ENCODE data around the gene HOXB7. TPM values are rescaled to one million over a fixed set of nuclear protein-coding genes. Genes with fewer than 3 reads are reported as not detected.

Gene HOXB7
- total RNA-seq, 2 donors from 2014 or later: 0.52 TPM; not detected in 1

DNA sequence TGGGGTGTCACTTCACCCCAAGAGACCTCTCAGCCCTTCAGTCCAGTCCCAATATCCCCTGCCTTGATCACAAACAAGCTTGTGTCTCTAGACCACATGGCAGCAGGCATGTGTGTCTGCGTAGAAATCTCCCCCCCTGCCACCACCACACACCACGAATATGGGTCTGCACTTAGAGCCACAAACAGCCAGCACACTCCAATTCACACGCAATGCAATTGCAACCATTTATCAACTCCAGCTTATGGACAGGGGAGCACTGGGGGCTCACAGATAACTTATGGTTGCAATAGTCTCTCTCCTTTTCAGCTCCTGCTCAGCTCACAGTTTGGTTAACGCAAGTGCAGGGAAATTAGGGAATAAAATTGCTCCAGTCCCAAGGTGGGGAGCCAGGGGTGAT, 12.8 kb upstream of the HOXB7 start:
- Histone ChIP-seq H3K27me3 (peaks cover 0 to 71% of the 10 kb centered on the region in 2 donors), H3K4me3 (no peak overlapping the region), H3K9me3 (no peaks in the 10 kb centered on the region), H3K27ac (no peak overlapping the region), H3K36me3 (replicated peaks in 1 of 2; ENCODE audit: insufficient read depth in 1 of 2, low read depth in 2 of 2) (no peaks in the 10 kb centered on the region), H3K4me1 (peaks cover 27% of the 10 kb centered on the region)
- intact Hi-C loops (cut with DNase I): loop anchor here (10.0 kb wide), 1 partner anchor 469 kb away; no protein-coding TSS in a partner anchor
- TF ChIP-seq CTCF (IDR thresholded peaks at IDR 0.05) (no peak), POLR2A (IDR thresholded peaks at IDR 0.05) (no peak)
- ATAC-seq (no peak), DNase-seq (no peak)
- 9 to 18% methylated on average over 2 to 4 of the region's 4 CpGs for WGBS, 2 donors

DNA sequence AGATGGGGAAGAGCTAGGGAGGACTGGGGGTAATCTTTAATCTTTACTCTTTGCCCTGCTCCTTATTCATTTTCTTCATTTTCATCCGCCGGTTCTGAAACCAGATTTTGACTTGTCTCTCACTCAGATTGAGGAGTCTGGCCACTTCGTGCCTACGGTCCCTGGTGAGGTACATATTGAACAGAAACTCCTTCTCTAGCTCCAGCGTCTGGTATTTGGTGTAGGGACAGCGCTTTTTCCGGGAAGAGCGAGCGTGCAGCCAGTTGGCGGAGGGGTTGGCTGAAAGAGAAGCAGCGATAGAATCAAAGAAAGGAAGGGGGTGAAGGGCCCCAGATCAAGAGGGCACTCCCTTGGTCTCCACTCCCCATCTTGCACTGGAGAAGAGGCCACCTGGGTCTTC, 12.0 kb upstream of the HOXB7 start:
- H3K27me3 ChIP-seq: peaks cover 0 to 70% of the 10 kb centered on the region in 2 donors
- DNase-seq: no peak
- intact Hi-C loops (cut with DNase I): loop anchor here (10.0 kb wide), 1 partner anchor 468 kb away; no protein-coding TSS in a partner anchor
- 18 to 21% methylated on average over 11 of the region's 11 CpGs for WGBS, 2 donors
- no peak for ATAC-seq
- H3K9me3 ChIP-seq: no peaks in the 10 kb centered on the region
- peaks cover 27% of the 10 kb centered on the region for H3K4me1 ChIP-seq
- H3K4me3 ChIP-seq: no peak overlapping the region
- no peaks in the 10 kb centered on the region for H3K36me3 ChIP-seq (replicated peaks in 1 of 2; ENCODE audit: insufficient read depth in 1 of 2, low read depth in 2 of 2)
- TF ChIP-seq POLR2A (IDR thresholded peaks at IDR 0.05): no peak
- no peak for TF ChIP-seq CTCF (IDR thresholded peaks at IDR 0.05)
- no peak overlapping the region for H3K27ac ChIP-seq

DNA sequence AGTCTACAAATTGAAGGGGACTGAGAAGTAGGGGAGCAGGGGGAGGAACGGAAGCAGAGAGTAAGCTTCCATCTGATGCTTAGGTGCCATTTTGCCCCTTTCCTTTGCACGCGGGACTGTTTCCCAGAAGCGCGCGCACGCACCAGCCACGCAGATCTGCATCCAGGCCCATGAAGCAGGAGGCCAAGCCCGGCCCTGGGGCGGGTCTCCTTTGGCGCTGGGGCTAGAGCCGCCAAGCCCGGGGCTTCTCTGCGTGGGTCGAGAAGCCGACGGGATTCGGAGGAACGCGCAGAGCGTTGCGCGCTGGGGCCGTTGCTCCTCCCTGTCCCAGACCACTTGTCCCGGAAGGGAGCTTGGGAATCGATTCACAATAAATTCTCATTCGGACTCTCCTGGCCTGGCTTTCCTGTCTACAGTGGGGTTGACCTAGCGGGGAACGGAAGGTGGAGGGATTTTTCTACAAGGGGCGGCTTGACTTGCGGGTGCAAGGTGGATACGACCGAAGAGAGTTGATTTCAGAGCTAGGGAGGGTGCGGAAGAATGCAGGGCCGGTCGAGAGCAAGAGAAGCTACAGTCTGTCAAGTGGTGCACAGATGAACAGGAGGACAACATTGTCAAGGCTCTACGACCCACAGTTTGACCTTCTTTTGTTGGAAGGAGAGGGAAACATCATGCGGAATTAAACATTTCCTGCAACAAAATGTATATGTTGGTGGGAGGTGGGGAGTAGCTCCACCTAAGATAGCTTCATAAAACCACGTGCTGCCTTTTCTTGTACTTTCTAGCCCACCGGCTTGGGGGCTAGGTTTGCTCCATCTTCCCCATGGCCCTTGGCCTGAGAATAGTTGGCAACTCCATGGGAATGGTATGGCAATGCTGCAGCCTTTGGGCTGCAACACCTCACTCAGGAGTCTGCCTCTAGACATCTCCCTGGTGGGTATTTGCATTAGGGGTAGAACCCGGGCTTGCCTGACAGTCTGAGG, 10.9 kb upstream of the HOXB7 start:
- TF ChIP-seq POLR2A (IDR thresholded peaks at IDR 0.05) (no peak), CTCF (IDR thresholded peaks at IDR 0.05) (no peak)
- ATAC-seq (no peak), DNase-seq (no peak)
- Histone ChIP-seq H3K9me3 (no peaks in the 10 kb centered on the region), H3K4me3 (no peak overlapping the region), H3K36me3 (replicated peaks in 1 of 2; ENCODE audit: insufficient read depth in 1 of 2, low read depth in 2 of 2) (no peaks in the 10 kb centered on the region), H3K27ac (no peak overlapping the region), H3K4me1 (peaks cover 27% of the 10 kb centered on the region), H3K27me3 (peaks cover 0 to 67% of the 10 kb centered on the region in 2 donors)
- intact Hi-C loops (cut with DNase I): loop anchor here (10.0 kb wide), 1 partner anchor 467 kb away; no protein-coding TSS in a partner anchor
- WGBS, 2 donors: 10% methylated on average over 23 to 41 of the region's 41 CpGs

DNA sequence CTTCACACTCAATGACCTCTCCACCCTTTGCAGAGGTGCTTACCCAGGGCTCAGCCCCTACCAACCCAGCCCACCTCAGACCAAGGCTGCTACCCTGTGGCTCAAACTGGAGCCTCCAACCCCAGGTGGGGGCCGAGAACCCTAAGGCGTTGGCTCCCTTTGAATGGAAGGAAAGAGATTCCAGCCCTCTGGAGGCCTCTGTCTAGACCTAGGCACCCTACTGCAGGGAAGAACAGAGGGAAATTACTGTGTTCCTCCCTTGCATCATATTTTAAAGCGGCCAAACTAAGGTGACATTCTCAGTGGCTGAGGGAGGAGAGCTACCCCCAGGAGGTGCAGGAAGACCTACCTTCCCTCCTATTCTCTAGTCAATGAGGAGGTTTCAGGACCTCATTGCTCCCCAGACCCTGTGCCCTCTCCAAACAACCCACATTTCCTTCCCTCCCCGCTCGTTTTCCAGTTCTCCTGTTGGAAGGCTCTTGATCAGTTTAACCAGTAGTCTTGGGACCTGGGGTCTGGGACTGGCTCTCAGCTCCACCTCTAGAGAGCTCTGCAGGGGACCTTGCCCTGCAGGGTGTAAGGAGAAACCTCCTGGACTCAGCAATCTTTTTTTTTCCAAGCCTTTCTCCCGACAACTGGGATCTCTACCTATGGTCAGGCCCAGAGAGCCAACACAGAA, 9.8 kb upstream of the HOXB7 start:
- Histone ChIP-seq H3K9me3 (no peaks in the 10 kb centered on the region), H3K27ac (no peak overlapping the region), H3K36me3 (replicated peaks in 1 of 2; ENCODE audit: insufficient read depth in 1 of 2, low read depth in 2 of 2) (no peaks in the 10 kb centered on the region), H3K27me3 (peaks cover 0 to 66% of the 10 kb centered on the region in 2 donors), H3K4me3 (no peak overlapping the region), H3K4me1 (peaks cover 18% of the 10 kb centered on the region)
- WGBS, 2 donors: 25 to 38% methylated on average over 6 of the region's 6 CpGs
- TF ChIP-seq CTCF (IDR thresholded peaks at IDR 0.05): no peak
- no peak for TF ChIP-seq POLR2A (IDR thresholded peaks at IDR 0.05)
- ATAC-seq (no peak), DNase-seq (no peak)
- intact Hi-C loops (cut with DNase I): loop anchor here (10.0 kb wide), 1 partner anchor 466 kb away; no protein-coding TSS in a partner anchor
